Stimulated activated CD8-positive, alpha-beta memory T cell treated with anti-CD3 and anti-CD28 coated beads, Interleukin-7, amount 100 ng/mL, for 24 hours (primary cell): ENCODE data around the gene TTLL8.
"Not testable (repeated sequence)": the region's sequence is repeated elsewhere in the genome, so short reads cannot be mapped to it uniquely, and the experiment has no call there.

Source experiments
- DNase-seq: peaks from one replicate; pipeline ENCODE4 v3.0.0-alpha.2; 2020; ENCODE audit warnings: low read depth

The TTLL8 gene

DNA sequence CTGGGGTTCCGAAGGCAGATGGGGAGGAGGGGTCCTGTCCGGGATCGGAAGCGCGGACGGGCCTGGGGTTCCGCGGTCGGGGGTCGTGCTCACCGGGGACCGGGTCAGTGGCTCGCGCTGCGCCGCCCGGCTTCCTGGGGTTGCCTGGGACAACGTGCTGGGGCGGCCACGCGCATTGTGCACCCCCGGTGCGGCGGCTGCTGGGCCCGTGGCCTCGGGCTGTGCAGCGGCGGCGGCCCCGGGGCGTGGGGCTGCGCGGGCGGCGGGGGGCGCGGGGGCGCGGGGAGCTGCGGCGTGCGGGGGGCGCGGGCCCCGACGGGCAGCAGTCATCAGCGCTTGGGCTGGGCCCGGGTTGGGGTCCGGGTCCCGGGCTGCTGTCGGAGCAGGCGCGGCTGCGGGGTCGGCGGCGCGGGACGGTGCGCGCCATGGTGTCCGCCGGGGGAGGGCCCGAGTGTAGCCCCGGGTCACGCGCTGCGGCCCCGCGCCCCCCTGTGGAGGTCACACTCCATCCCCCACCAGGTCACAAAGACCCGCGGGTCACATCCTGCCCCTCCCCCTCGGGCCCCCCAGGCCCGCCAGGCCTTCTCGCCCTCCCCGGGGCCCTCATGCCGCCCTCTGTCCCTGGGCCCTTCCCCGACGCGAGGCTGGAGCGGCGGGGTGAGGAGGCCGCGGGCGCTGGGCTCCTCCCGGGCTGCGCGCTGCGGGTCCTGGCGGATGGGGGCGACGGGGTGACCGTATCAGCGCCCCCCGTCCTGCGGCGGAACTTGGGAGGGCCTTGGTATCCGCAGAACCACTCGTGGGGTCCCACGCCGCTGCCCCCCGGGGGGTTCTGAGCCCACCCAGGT, at the start of gene TTLL8:
Gene TTLL8 (minus strand): TSS at position 238 of the 845 bp plus-strand sequence.
- DNase-seq = no peak

DNA sequence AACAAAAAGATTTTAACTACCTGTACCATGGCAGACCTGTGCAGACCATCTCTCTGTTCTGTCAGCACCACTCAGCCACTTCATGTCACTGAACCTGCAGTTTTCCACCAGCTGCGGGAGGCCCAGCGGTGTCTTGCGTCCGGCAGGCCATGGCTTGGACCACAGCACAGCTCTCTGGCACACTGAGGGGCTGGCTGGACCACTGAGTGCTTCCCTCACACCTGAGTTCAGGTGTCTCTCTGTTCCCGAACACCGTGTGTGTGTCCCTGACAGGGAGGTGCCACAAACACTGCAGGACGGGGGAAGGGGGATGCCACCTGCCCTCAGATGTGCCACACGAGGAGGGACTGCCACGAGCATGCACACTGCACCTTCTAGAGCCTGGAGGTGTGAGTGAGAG, 49.4 kb upstream of the TTLL8 start:
- no peak for DNase-seq

DNA sequence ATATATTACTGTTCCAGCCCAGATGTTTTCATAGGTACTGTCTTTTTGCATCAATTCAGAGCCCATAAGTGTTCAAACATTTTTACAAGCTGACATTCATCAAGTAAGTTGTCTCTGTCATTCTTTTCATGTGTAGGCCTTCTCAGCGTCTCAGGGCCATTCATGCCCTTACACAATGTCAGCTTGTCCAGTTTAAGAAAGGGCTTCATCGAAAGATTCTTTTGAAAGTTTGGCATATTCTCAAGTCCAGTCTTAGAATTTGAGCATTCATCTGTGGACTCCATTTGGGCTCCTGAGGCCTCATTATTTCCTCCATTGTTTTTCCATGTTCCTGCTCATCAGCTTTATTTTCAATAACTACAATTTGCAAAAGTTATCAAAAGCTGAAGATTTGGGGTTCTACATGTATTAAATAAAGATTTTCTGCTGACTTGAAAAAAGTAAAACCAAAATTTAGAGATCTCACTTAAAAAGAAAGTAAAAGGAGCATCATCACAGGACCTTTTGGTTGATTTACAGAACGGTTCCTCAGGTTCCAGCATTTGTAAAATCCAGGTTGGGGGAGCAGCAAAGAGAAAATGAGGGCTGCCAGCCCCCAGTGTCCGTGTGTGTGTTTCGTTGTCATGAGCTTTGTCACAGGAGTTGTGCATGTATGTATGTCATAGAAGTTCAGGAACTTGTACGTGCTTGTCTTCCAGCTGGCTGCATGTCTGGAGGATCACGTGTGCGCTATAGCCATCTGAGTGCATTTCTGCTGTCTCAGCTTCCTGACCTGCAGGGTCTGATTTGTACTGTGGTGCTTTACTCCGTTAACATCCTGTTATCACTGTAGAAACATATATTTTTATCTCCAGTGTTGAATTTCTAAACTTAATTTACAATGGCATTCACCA, 47.4 kb upstream of the TTLL8 start:
- no peak for DNase-seq

DNA sequence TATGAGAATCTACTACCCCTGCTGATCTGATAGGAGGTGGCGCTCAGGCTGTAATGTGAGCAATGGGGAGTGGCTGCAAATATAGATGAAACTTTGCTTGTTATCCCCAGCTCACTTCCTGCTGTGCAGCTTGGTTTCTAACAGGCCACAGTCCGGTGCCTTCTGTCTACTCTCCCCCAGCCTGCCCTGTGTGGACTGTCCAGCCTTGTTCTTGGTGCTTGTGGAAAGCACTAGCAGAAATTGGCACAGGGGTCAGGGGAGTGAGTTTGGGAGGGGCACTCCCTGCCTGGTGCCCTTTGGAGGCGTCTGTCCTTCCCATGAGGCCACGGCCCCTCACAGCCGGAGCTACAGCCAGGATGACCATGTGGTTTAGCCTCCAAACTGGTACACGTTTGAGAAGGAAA, 46.0 kb upstream of the TTLL8 start:
- no peak for DNase-seq

DNA sequence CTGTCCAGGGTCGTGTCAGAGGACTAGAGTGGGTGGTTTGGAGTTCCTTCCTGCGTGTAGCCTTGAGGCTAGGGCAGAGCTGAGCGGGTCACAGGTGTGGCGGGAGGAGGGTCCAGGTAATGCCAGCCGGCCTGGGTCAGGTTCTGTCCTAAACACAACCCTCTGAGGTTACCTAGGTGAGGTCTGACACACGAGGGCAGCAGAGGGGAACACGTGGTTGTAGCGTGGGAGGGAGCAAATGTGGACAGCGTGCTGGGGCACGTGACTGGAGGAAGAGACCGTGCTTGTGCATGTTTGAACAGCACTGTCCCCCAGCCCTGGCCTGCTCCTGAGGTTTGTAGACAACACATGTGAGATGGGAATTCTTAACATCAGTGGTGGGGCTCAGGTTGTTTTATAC, 44.8 kb upstream of the TTLL8 start:
- DNase-seq = no peak

DNA sequence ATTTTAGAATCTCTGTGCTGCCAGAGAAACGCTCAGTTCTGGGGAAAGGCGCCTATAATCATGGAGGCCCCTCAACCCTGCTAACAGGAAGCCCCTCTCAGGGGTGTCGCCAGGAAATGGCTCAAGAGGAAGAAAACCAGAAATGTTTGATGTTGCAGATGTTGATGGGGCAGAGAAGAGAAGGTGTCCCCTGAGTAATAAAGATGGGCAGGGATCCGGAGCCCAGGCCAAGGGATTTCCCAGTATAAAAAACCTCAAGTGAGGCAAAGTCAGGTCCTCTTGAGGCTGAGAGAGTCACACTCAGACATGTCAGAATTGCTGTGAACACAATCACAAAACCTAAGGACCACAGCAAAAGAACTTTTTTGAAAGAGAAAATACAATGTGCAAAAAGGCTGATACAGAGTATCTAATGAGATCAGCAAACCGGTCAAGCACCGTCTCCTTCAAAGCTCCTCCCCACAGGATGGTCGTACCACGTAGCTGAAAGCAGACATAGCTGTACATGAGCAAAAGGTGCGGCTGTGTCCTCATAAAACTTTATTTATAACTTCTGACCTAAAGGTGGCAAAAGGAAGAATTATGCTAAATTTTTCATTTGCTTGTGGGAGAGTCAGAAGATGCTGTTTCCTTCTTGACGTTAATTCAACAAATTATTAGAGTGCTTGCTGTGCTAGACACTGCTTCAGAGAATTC, 43.9 kb upstream of the TTLL8 start:
- no peak for DNase-seq

DNA sequence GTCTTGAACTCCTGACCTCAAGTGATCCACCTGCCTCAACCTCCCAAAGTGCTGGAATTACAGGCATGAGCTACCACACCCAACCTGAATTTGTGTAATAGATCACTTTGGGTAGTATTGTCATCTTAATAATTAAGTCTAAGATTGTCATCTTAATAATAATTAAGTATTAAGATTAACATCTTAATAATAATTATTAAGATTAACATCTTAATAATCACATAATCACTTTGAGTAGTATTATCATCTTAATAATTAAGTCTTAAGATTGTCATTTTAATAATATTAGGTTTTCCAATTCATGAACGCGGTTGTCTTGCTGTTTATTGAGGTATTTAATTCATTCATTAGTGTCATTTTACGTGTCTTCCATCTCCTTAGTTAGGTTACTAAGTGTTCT, 40.0 kb upstream of the TTLL8 start:
- DNase-seq = no peak

DNA sequence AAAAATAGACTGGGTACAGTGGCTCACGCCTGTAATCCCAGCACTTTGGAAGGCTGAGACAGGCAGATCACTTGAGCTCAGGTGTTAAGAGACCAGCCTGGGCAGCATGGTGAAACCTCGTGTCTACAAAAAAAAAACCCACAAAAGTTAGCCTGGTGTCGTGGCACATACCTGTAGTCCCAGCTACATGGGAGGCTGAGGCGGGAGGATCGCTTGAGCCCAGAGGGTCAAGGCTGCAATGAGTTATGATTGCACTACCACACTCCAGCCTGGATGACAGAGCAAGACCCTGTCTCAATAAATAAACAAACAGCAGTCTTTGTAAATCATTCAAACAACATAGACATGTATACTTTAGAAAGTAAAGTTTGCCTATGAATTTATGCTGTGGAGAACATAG, 34.2 kb upstream of the TTLL8 start:
- DNase-seq = no peak

DNA sequence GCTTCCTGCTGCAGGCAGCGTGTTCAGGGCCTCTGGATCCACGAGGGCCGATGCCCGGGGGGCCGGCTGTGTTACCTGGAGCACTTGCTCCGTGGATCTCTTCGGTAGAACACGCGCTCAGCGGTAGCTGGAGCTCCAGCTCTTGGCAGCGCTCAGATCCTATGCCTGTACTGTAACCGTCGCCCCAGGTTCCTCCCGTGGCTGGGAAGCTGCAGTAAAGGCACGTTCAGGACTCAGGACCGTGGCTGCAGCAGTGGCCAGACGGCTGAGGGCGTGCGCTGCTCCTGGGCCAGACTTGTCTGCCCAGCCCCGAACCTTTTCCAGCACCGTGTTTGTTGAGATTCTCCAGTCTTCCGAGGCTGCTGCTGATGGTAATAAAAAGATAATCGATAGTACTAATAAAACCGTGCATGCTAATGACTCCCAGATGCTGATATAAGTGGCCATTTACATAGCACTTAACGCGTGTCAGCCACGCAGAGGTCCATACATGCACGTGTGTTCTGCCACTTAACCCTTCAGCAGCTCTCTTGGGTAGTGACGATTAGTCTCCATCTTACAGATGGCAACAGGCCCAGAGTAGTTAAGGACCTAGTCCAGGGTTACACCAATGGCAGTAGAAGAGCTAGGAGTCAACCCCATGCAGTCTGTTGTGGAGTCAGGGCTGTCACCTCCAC, 33.1 kb upstream of the TTLL8 start:
- DNase-seq = no peak

DNA sequence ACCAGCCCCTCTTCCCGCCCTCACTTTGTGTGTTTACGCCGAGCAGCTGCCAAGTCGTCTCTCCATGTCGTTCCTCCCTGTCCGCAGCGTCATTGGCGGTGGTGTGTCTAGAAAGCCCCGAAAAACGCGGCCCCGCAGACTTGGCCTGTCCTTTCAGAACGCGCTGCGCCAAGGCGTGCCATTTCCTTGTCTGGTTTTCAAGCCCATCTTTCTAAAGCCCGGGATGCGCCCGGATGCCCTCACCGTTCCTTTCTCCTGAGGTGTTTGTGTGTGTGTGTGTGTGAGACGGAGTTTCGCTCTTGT, 32.3 kb upstream of the TTLL8 start:
- DNase-seq = no peak

DNA sequence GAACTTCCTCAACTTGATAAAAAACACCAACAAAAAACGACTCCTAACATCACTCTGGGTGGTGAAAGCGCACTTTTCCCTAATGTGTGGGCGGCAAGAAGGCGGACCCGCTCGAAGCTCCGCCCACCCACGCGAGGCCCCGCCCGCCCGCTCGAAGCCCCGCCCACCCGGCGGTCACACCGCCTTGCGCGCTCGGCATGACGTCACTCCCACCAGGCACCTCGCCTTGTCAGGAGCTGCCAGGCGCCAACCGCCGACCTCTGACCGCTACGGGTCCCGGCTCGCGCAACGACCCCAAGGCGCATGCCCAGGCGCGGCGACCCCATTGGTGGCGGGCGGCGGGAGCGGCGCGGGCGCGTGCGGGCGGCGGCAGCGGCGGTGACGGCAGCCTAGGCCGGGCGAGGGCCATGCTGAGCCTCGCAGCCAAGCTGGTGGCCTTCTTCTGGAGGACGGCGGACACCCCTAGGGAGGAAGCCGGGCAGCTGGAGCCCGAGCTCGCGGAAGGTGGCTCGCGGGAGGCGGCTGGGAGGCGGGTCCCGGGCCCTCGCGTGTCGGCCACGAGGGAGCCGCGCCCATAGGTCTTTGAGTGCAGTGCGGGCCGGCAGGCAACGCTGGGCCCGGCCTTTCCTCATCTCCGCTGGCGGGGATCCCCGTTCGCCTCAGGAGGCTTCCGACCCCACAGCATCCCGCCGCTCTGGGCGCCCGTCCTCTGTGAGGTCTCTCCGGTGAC, 31.7 kb upstream of the TTLL8 start, which contains the start of gene MOV10L1:
Gene MOV10L1 (plus strand): TSS at position 325 of the 730 bp plus-strand sequence. CDS start 83 bp downstream, at position 408.
- DNase-seq = no peak

DNA sequence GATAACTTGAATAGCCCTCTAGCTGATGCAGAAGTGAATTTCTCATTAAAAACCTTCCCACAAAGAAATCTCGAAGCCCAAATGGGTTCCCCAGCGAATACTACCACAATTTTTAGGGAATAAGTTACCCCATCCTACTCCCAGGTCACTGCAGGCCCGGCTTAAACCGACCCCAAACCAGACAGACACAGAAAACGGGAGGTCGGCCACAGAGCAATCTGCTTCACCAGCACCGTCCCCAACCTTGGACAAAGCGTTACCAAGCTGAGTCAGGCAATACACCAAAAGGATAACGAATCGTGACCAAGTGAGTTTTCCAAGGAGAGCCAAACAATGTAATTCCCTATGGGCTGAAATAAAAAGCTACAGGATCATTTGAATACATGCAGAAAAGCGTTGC, 31.1 kb upstream of the TTLL8 start:
- no peak for DNase-seq

DNA sequence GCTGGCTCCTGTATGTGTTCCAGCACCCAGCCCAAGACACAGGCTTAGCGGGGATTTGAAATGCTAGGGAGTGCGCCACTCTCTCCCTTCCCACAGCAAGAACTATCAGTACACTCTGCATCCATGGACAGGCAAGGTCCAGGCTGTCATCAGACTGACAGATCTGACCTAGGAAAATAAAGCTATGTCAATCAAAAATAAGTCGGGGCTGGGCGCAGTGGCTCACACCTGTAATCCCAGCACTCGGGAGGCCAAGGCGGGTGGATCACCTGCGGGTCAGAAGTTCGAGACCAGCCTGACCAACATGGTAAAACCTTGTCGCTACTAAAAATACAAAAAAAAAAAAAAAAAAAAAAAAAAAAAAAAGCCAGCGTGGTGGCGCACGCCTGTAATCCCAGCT, 30.0 kb upstream of the TTLL8 start:
- DNase-seq = no peak

DNA sequence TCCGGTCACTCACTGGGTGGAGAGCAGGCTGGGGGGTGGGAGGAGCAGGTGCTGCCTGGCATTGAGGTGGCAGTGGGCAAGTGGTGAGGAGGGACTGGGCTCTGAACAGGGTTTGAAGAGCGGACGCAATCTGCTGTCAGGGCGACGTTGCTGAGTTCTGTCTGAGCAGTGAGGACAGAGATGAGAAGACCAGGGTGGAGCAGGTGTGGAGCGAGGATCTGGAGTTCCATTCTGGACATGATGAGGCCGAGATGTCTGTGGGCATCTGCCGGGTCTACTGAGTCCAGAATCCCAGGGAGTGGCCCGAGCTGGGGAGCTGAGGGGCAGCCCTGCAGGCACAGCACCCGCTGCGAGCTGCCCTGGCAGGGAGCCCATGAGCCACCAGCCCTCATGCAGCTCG, 29.5 kb upstream of the TTLL8 start:
- no peak for DNase-seq

DNA sequence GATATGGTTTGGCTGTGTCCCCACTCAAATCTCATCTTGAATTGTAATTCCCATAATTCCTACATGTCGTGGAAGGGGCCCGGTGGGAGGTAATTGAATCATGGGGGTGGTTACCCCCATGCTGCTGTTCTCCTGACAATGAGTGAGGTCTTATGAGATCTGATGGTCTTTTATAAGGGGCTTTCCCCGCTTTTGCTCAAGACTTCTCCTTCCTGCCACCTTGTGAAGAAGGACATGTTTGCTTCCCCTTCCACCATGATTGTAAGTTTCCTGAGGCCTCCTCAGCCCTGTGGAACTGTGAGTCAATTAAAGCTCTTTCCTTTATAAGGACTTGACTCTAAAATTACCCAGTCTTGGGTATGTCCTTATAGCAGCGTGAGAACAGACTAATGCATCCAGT, 28.9 kb upstream of the TTLL8 start:
- DNase-seq = not testable (repeated sequence)

DNA sequence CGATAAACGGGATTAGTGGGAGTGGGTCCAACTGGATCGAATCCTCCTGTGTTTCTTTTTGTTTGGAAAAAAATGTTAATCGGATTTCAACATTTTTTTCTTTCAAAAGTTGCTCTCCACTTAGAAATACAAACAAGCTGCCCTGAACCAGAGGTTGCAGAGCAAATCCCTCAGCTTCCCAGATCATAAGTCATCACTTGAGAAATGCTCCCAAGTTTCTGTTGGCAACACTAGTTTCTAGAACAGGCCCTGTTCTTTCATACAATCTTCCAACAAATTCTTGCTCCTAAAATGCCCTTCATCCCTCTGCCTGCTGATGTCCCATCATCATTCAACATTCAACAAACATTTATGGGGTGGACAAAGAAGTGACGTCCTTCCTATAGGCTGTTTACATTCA, 28.4 kb upstream of the TTLL8 start:
- DNase-seq = no peak

DNA sequence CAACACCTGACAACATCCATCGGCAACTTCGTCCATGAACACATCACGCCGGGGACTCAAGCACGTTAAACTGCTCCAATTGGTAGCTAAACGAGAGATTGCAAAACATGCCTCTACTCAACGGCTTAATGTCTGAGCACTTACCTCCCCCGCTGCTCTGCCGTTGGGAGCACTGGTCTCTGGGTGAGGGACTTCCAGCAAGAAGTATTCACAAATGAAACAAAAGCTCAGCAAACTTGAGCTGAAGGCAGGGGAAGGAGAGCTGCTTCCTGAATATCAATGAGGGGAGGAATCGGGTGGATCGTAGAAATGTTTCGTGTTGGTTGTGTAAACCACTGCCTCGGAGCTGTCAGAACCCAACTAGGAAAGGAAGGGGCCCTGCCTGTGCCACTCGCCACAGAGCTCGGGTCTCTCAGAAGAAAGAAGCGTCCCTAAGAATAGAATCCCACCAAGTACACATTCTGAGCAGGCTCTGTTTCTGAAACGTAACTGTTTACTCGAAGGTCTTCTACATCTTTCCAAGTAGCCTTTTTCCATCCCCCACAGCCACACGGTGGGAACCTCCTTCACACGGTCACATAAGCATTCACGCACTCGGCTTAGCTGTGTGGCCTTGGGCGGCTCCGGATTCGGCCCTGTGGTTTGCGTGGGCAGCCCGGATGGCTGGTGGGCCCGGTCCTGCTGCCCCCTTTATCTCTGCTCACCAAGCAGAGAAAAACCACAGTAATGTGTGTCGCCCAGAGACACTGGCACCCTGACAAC, 27.3 kb upstream of the TTLL8 start, which contains the start of gene MLC1:
Gene MLC1 (minus strand): TSS at position 216 of the 762 bp plus-strand sequence. CDS start 524 bp downstream, outside the sequence.
- DNase-seq = no peak

DNA sequence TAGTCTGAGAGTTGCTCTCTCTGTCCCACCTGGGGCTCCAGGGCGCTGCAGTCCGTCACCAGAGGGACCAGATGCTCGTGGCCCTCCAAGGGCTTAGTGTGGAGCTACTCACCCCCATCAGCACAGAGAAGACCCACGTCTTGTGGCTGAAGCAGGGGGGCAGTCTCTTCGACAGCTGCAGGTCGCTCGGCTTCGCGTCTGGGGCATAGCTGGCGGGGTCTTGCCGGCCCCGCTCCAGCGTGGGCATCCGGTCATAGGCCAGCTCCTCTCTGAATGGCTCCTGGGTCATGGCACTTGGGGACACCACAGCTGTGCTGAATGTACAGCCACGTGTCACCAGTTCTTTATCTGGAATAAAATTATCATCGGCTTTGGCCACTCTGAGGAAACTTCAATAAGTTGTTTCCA, 26.5 kb upstream of the TTLL8 start:
- no peak for DNase-seq

DNA sequence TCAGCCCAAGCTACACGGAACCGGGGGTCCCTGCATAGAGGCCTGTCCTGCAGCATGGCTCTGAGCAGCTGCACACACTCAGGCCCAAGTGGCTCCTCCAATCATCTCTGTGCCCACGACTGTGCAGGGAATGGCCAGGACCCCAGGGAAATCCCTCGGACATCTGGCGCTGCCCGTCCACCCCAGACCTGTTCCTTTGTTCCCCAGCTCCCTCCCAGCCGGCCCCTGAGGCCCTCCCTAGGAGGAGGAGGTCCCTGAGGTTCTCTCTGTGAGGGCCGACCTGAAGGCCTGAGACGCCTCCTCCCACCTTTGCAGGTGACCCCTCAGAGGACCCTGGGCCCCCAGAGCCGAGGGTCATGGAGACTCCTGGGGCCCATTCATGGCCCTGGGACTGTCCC, 26.0 kb upstream of the TTLL8 start:
- DNase-seq = no peak

DNA sequence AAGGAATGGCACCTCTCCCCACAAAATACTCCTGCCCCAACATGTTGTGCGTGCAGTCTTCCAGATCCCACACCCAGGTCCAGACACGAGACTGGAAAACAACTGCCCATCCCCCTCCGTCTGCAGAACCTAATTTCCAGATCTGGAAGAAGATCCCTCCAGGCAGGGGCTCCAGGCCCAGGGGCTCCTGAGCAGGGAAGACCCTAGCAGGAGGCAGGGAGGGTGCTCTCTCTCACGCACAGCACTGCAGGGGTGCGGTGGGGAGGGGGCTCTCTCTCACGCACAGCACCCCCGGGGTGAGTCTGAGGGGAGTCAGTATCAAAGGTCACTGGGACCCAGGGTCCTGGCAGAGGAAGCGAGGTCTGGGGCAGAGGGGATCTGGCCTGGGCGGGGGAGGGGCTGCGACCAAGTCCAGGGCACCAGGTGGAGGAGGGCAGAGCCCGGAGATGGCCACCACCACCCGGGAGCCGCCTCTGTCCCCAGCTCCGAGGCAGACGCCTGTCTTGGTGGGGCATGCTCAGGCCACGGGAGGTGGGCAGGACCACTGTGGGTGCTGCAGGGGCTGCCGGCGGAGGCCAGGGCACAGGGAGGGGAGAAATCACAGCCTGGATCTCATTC, 25.5 kb upstream of the TTLL8 start:
- DNase-seq = no peak
